H1 (cell line): ENCODE results near the gene UBN2. TPM values are rescaled to one million over a fixed set of nuclear protein-coding genes. Genes with fewer than 3 reads are reported as not detected.

Experiments used
- ASH2L ChIP-seq: fragments of 200-600, 300-600 bp; sonication (generic); IDR thresholded peaks from one replicate; pipeline ENCODE4 v1.7.1; 2017; ENCODE audit warnings: low read length
- CTBP2 ChIP-seq: IDR thresholded peaks from 2 replicates; pipeline ENCODE4 v1.7.0; 2011; ENCODE audit warnings: borderline replicate concordance, mild to moderate bottlenecking, moderate library complexity, mixed read lengths, low read length; ENCODE audit not compliant: insufficient read depth, insufficient read length
- RAD21 ChIP-seq, 2 experiments: IDR thresholded peaks in 1 of 2; conservative IDR thresholded peaks in 1 of 2; 2 replicates each; pipeline ENCODE4 v1.6.1; 2011; ENCODE audit warnings: low read depth in 2 of 2, low read length in 2 of 2, improper control_type of control experiment in 1 of 2, inconsistent platforms in 1 of 2, mild to moderate bottlenecking in 1 of 2, moderate library complexity in 1 of 2
- RBBP5 ChIP-seq: IDR thresholded peaks from 2 replicates; pipeline ENCODE4 v1.7.1; 2012; ENCODE audit warnings: low read depth, mild to moderate bottlenecking, inconsistent platforms, low read length, moderate library complexity, borderline replicate concordance
- YY1 ChIP-seq: IDR thresholded peaks from 2 replicates; pipeline ENCODE4 v1.6.1; 2011; ENCODE audit warnings: low read depth, mild to moderate bottlenecking, low read length
- polyA plus RNA-seq, 7 experiments: library from polyadenylated mRNA; depleted of rRNA in 3 of 7; stranded (reverse) in 5 of 7; unstranded in 2 of 7; fragments of >200 nt in 5 of 7; fragments of 200-250 nt in 2 of 7; gene quantifications; 1 replicate in 5 of 7; 2 replicates in 1 of 7; 4 replicates in 1 of 7; pipeline versions ENCODE4 v1.2.1 to v1.2.3, GENCODE V29; 2011 to 2013; ENCODE audit warnings: missing spikeins in 2 of 7, mixed read lengths in 2 of 7
- total RNA-seq: library from RNA; stranded (reverse); fragmentation: NEBNext Ultra II Directional; extraction: Animal tissue kit (Norgen Biotek cat#: 25700); gene quantifications from 2 replicates; pipeline ENCODE4 v1.2.1, GENCODE V29; 2021

UBN2 gene
- total and polyA plus RNA-seq, 2 of the 8 experiments (the other 6 are each of a cell fraction or from before 2014, with no cell fraction given), result 4.1 to 39.6 TPM

- no peak for TF ChIP-seq CTBP2
- TF ChIP-seq YY1, result no peak
- no peak for TF ChIP-seq RBBP5
- no peak for TF ChIP-seq RAD21 (IDR thresholded peaks at IDR 0.05 in 1 of 2, conservative IDR thresholded peaks at IDR 0.05 in 1 of 2; ENCODE audit: low read depth in 2 of 2, low read length in 2 of 2)
- TF ChIP-seq ASH2L, result no peak
- TF ChIP-seq, all 59 proteins: peak for 0
Measured at GRCh38 chr7:139271718-139272628, 40.9 kb downstream of the UBN2 start (continued).
